ENCODE data around the gene SPTB.

- no peak for TF ChIP-seq TAF1 (IDR thresholded peaks at IDR 0.05; ENCODE audit: low read depth, low read length)
- no peak for TF ChIP-seq POLR2A (IDR thresholded peaks at IDR 0.05; ENCODE audit: low read depth, low read length)
Observed at GRCh38 chr14:64759555-64759938, 120.2 kb downstream of the SPTB start.
